OCI-LY1 (cell line): ENCODE measurements around the gene TAS1R3.

Experiments
- H2AFZ ChIP-seq: fragments of 200-600 bp; sonication (generic), shearing (Covaris generic); 2 replicates; pipeline ENCODE4 v1.6.0; 2014; ENCODE audit warnings: antibody characterized with exemption, mild to moderate bottlenecking, low read length
- H3F3A ChIP-seq: fragments of 200-600 bp; sonication (generic), shearing (Covaris generic); 2 replicates; pipeline ENCODE4 v1.6.0; 2014; ENCODE audit warnings: mild to moderate bottlenecking, antibody characterized with exemption, low read length, moderate library complexity; ENCODE audit not compliant: insufficient read depth
- H3K27ac ChIP-seq: fragments of 200-600 bp; sonication (generic); 2 replicates; pipeline ENCODE4 v1.5.1; 2014; ENCODE audit warnings: low read length, mixed run types, mild to moderate bottlenecking, low read depth; ENCODE audit not compliant: poor library complexity, severe bottlenecking
- H3K27me3 ChIP-seq: fragments of 200-600 bp; sonication (generic); 2 replicates; pipeline ENCODE4 v1.6.0; 2014; ENCODE audit warnings: antibody characterized with exemption, mild to moderate bottlenecking, low read length, moderate library complexity; ENCODE audit not compliant: insufficient read depth
- H3K36me3 ChIP-seq: fragments of 200-600 bp; sonication (generic); 2 replicates; pipeline ENCODE4 v1.6.1; 2014; ENCODE audit warnings: mild to moderate bottlenecking, antibody characterized with exemption, low read length, moderate library complexity, mixed read lengths; ENCODE audit not compliant: insufficient read depth
- H3K4me1 ChIP-seq: fragments of 200-600 bp; sonication (generic); 2 replicates; pipeline ENCODE4 v1.5.1; 2014; ENCODE audit warnings: mild to moderate bottlenecking, low read length, moderate library complexity; ENCODE audit not compliant: insufficient read depth, severe bottlenecking
- H3K4me2 ChIP-seq: fragments of 200-600 bp; sonication (generic), shearing (Covaris generic); 2 replicates; pipeline ENCODE4 v1.6.1; 2014; ENCODE audit warnings: low read length
- H3K4me3 ChIP-seq: fragments of 200-600 bp; sonication (generic); 2 replicates; pipeline ENCODE4 v1.5.1; 2014; ENCODE audit warnings: low read length, low read depth, mild to moderate bottlenecking, mixed read lengths; ENCODE audit not compliant: poor library complexity, severe bottlenecking
- H3K79me2 ChIP-seq: fragments of 200-600 bp; shearing (Covaris generic); 2 replicates; pipeline ENCODE4 v1.6.1; 2016; ENCODE audit warnings: mixed run types, low read length, mixed read lengths; ENCODE audit not compliant: insufficient read depth
- H3K9ac ChIP-seq: fragments of 200-600 bp; sonication (generic), shearing (Covaris generic); 2 replicates; pipeline ENCODE4 v1.6.1; 2014; ENCODE audit warnings: mild to moderate bottlenecking, low read length, mixed read lengths
- H3K9me2 ChIP-seq: fragments of 200-600 bp; sonication (generic), shearing (Covaris generic); 2 replicates; pipeline ENCODE4 v1.6.1; 2014; ENCODE audit warnings: low read depth, mild to moderate bottlenecking, low read length, mixed read lengths
- H3K9me3 ChIP-seq: fragments of 200-600 bp; shearing (Covaris generic); 2 replicates; pipeline ENCODE4 v1.6.1; 2014; ENCODE audit warnings: low read length, mixed read lengths
- H4K20me1 ChIP-seq: fragments of 200-600 bp; sonication (generic), shearing (Covaris generic); 2 replicates; pipeline ENCODE4 v1.6.0; 2016; ENCODE audit warnings: mild to moderate bottlenecking, low read length; ENCODE audit not compliant: insufficient read depth
- EZH2 ChIP-seq: fragments of 200-600 bp; sonication (generic), shearing (Covaris generic); IDR thresholded peaks from 2 replicates; pipeline ENCODE4 v1.8.0; 2017; ENCODE audit warnings: borderline replicate concordance, mixed run types, mild to moderate bottlenecking, antibody characterized with exemption, low read length, moderate library complexity, mixed read lengths
- TF ChIP-seq, protein P1 (sequence below): fragments of 200-600 bp; sonication (generic), shearing (Covaris generic); IDR thresholded peaks from 2 replicates; pipeline ENCODE4 v1.5.1; 2017; ENCODE audit warnings: mild to moderate bottlenecking, antibody characterized with exemption, low read length, moderate library complexity, mixed read lengths

TAS1R3 gene

DNA sequence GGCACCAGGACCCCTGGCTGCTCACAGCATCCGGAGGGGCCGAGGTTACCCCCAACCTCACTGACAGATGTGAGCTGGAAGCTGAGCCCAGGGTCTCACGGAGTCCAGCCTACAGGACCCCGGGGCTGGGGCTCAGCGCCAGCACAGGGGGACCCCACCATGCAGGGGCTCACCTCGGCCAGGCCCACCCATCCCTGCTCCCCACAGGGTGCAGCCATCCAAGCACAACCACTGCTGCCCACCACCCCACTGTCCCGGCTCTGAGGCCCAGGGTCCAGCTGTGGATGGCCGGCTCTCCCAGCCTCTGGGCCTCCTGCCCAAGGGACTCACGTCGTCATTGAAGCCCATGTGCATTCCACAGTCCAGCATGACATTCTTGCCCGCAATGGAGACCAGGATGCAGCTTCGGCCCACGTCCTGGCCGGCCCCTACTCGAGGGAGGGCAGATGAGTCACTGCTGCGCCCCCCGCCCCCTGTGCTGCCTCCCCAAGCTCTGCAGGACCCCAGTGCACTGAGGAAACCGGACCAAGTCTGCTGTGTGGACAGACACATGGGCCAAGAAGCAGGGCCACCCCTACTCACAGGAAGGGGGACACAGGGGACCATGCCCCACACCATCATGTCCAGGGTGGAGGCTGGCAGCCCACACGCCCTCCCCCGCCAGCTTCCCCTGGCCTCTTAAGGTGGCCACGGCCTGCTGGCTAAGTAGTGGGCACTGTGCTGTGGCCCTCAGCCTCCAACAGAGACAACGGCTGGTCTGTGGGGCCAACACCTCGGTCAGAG, 10.2 kb upstream of the TAS1R3 start:
- Histone ChIP-seq H3K4me3 (no peak overlapping the region), H3K4me2 (no peak overlapping the region), H3K4me1 (peaks cover 21% of the 10 kb centered on the region), H3K27ac (no peak overlapping the region), H3K36me3 (peaks cover 52% of the 10 kb centered on the region), H3K27me3 (no peaks in the 10 kb centered on the region), H2AFZ (no peak overlapping the region), H3K79me2 (peaks cover 17% of the 10 kb centered on the region), H4K20me1 (no peaks in the 10 kb centered on the region), H3K9me3 (no peaks in the 10 kb centered on the region), H3K9ac (no peak overlapping the region), H3F3A (no peaks in the 10 kb centered on the region), H3K9me2 (no peaks in the 10 kb centered on the region)
- TF ChIP-seq, protein P1, sequence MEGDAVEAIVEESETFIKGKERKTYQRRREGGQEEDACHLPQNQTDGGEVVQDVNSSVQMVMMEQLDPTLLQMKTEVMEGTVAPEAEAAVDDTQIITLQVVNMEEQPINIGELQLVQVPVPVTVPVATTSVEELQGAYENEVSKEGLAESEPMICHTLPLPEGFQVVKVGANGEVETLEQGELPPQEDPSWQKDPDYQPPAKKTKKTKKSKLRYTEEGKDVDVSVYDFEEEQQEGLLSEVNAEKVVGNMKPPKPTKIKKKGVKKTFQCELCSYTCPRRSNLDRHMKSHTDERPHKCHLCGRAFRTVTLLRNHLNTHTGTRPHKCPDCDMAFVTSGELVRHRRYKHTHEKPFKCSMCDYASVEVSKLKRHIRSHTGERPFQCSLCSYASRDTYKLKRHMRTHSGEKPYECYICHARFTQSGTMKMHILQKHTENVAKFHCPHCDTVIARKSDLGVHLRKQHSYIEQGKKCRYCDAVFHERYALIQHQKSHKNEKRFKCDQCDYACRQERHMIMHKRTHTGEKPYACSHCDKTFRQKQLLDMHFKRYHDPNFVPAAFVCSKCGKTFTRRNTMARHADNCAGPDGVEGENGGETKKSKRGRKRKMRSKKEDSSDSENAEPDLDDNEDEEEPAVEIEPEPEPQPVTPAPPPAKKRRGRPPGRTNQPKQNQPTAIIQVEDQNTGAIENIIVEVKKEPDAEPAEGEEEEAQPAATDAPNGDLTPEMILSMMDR = no peak
- TF ChIP-seq EZH2 = no peak

- Histone ChIP-seq H3K9ac (no peak overlapping the region), H3K79me2 (peaks cover 17% of the 10 kb centered on the region), H3K4me1 (peaks cover 24% of the 10 kb centered on the region), H3K9me2 (no peaks in the 10 kb centered on the region), H3K4me2 (no peak overlapping the region), H3K36me3 (peaks cover 46% of the 10 kb centered on the region), H3F3A (no peaks in the 10 kb centered on the region), H2AFZ (no peak overlapping the region), H4K20me1 (no peaks in the 10 kb centered on the region), H3K27ac (no peak overlapping the region), H3K27me3 (no peaks in the 10 kb centered on the region), H3K9me3 (no peaks in the 10 kb centered on the region), H3K4me3 (no peak overlapping the region)
- no peak for TF ChIP-seq EZH2
Measured at GRCh38 chr1:1321477-1321876, 9.6 kb upstream of the TAS1R3 start.

GRCh38 chr1:1322418-1322817, 8.7 kb upstream of the TAS1R3 start:
- no peak for TF ChIP-seq EZH2
- TF ChIP-seq, protein P1 = no peak
- Histone ChIP-seq H3K9me2 (no peaks in the 10 kb centered on the region), H3K9ac (no peak overlapping the region), H2AFZ (no peak overlapping the region), H3K79me2 (peaks cover 17% of the 10 kb centered on the region), H4K20me1 (no peaks in the 10 kb centered on the region), H3K36me3 (peaks cover 41% of the 10 kb centered on the region), H3K4me2 (no peak overlapping the region), H3K4me1 (peaks cover 26% of the 10 kb centered on the region), H3K27me3 (no peaks in the 10 kb centered on the region), H3F3A (no peaks in the 10 kb centered on the region), H3K9me3 (no peaks in the 10 kb centered on the region), H3K4me3 (no peak overlapping the region), H3K27ac (no peak overlapping the region)

GRCh38 chr1:1322952-1323351, 8.1 kb upstream of the TAS1R3 start:
- H3K9me3 ChIP-seq = no peaks in the 10 kb centered on the region
- H3K9ac ChIP-seq = peak overlapping the region; percentile 46; the same call in 1 of the 2 replicates
- H3K4me1 ChIP-seq = peaks cover 26% of the 10 kb centered on the region
- H3K36me3 ChIP-seq = peaks cover 37% of the 10 kb centered on the region
- peak overlapping the region; percentile 77 for H3K4me2 ChIP-seq
- H3K9me2 ChIP-seq = no peaks in the 10 kb centered on the region
- no peak overlapping the region for H3K27ac ChIP-seq
- H3K4me3 ChIP-seq = peak overlapping the region; percentile 52
- TF ChIP-seq, protein P1 = no peak
- TF ChIP-seq EZH2 = no peak
- peaks cover 17% of the 10 kb centered on the region for H3K79me2 ChIP-seq
- no peak overlapping the region for H2AFZ ChIP-seq
- H4K20me1 ChIP-seq = no peaks in the 10 kb centered on the region
- no peaks in the 10 kb centered on the region for H3K27me3 ChIP-seq
- H3F3A ChIP-seq = no peaks in the 10 kb centered on the region
